Right lobe of liver (tissue), 6 donors: ENCODE results near the gene KCNMA1. TPM values are rescaled to one million over a fixed set of nuclear protein-coding genes. Genes with fewer than 3 reads are reported as not detected.

Experiments
- ATAC-seq, 4 donors: fragments of 200-7000 bp; cut with Tn5 transposase; one replicate each; pipeline ENCODE4 v1.9.1; 2020; ENCODE audit warnings: mild to moderate bottlenecking in 4 of 4, moderate library complexity in 4 of 4
- DNase-seq, 3 donors: peaks; one replicate each; pipeline ENCODE4 v3.0.0-alpha.2; 2020
- H3K27ac ChIP-seq, 3 donors: fragments of 200-600 bp; one replicate each; pipeline ENCODE4 v1.8.0; 2022
- H3K27me3 ChIP-seq, 2 donors: fragments of 200-600 bp; one replicate each; pipeline ENCODE4 v1.8.0; 2022
- H3K36me3 ChIP-seq, 4 donors: fragments of 200-600 bp; sonication (generic) in 1 of 4; one replicate each; pipeline versions ENCODE4 v1.5.1 to v1.8.0; 2017 to 2022; ENCODE audit warnings: control low read depth in 1 of 4
- H3K4me1 ChIP-seq, 4 donors: fragments of 200-600 bp; sonication (generic) in 1 of 4; one replicate each; pipeline versions ENCODE4 v1.5.1 to v1.8.0; 2017 to 2022; ENCODE audit warnings: control low read depth in 1 of 4
- H3K4me3 ChIP-seq, 3 donors: fragments of 200-600 bp; one replicate each; pipeline ENCODE4 v1.8.0; 2022
- H3K9me3 ChIP-seq, 4 donors: fragments of 200-600 bp; sonication (generic) in 1 of 4; one replicate each; pipeline versions ENCODE4 v1.5.1 to v1.8.0; 2017 to 2022; ENCODE audit warnings: control low read depth in 1 of 4
- CTCF ChIP-seq, 4 donors: fragments of 200-600 bp in 3 of 4; fragments of 450-650 bp in 1 of 4; IDR thresholded peaks; one replicate each; pipeline versions ENCODE4 v1.5.1 to v1.8.0; 2016 to 2022; ENCODE audit warnings: antibody characterized with exemption in 4 of 4, mild to moderate bottlenecking in 2 of 4
- POLR2A ChIP-seq: fragments of 450-650 bp; IDR thresholded peaks from one replicate; pipeline ENCODE4 v1.6.1; 2017; ENCODE audit warnings: antibody characterized with exemption, mild to moderate bottlenecking
- WGBS: methylation state at CpG from one replicate; pipeline ENCODE4 v1.1.6; 2018; ENCODE audit warnings: low coverage, low lambda C conversion rate; ENCODE audit not compliant: insufficient coverage; ENCODE audit errors: missing lambda C conversion rate; 5-methylcytosine and 5-hydroxymethylcytosine counted together
- intact Hi-C, 2 donors: fragments of 100-400 bp; cut with DNase I; formaldehyde crosslinking; loops; one replicate each; pipeline versions ENCODE4 v1.11.2 to v1.14.1; 2022
- total RNA-seq, 6 experiments: library from RNA; depleted of rRNA in 2 of 6; stranded (reverse); fragments of >200 nt in 2 of 6; fragmentation: NEBNext Ultra II Directional in 3 of 6; extraction: Animal tissue kit (Norgen Biotek cat#: 25700) in 3 of 6; gene quantifications; one replicate each; pipeline versions ENCODE4 v1.1.0 to v1.2.4, GENCODE V29; 2016 to 2023
- donor health status: DM: no; HTN: yes; CAD: no.
- donor health status: DM: no; HTN: no; CAD: no.
- donor health status: DM: no; HTN: no; CAD: no.
- donor health status: DM: no; HTN: yes; CAD: no.
- donor health status: DM: no; HTN: yes; CAD: no.

Gene KCNMA1
- total RNA-seq, 6 experiments from 2014 or later: 5.7 to 48.0 (median 15.1) TPM

GRCh38 chr10:77085344-77085743, 552.3 kb downstream of the KCNMA1 start:
- intact Hi-C loops: no loop called here
- Histone ChIP-seq H3K4me1 (peaks cover 0 to 14% (median 0%) of the 10 kb centered on the region in 4 donors), H3K4me3 (no peak overlapping the region), H3K27ac (no peak overlapping the region), H3K9me3 (no peaks in the 10 kb centered on the region), H3K36me3 (no peaks in the 10 kb centered on the region), H3K27me3 (no peaks in the 10 kb centered on the region)
- TF ChIP-seq CTCF (IDR thresholded peaks at IDR 0.05) (no peak), POLR2A (no peak)
- ATAC-seq (no peak), DNase-seq (no peak)
- 69% methylated on average over 4 of the region's 4 CpGs for WGBS

GRCh38 chr10:77084431-77085144, 553.0 kb downstream of the KCNMA1 start:
- TF ChIP-seq POLR2A: no peak
- TF ChIP-seq CTCF (IDR thresholded peaks at IDR 0.05): no peak
- Histone ChIP-seq H3K4me1 (peaks cover 0 to 18% (median 0%) of the 10 kb centered on the region in 4 donors), H3K36me3 (no peaks in the 10 kb centered on the region), H3K9me3 (no peaks in the 10 kb centered on the region), H3K27me3 (no peaks in the 10 kb centered on the region), H3K4me3 (no peak overlapping the region), H3K27ac (no peak overlapping the region)
- WGBS: 77% methylated on average over 4 of the region's 12 CpGs
- DNase-seq (no peak), ATAC-seq (no peak)
- intact Hi-C loops: no loop called here

GRCh38 chr10:77082601-77083252, 554.9 kb downstream of the KCNMA1 start:
- TF ChIP-seq CTCF (IDR thresholded peaks at IDR 0.05) (peak in 1 of 4 donors; percentile 8), POLR2A (no peak)
- no peak for ATAC-seq
- H3K4me1 ChIP-seq: peaks cover 0 to 26% (median 4%) of the 10 kb centered on the region in 4 donors
- WGBS: 68% methylated on average over 6 of the region's 7 CpGs
- DNase-seq: no peak
- H3K27me3 ChIP-seq: no peaks in the 10 kb centered on the region
- no peak overlapping the region for H3K27ac ChIP-seq
- H3K4me3 ChIP-seq: no peak overlapping the region
- intact Hi-C loops: no loop called here
- H3K36me3 ChIP-seq: no peaks in the 10 kb centered on the region
- no peaks in the 10 kb centered on the region for H3K9me3 ChIP-seq

- no peaks in the 10 kb centered on the region for H3K36me3 ChIP-seq
- intact Hi-C loops: no loop called here
- no peak overlapping the region for H3K4me3 ChIP-seq
- H3K27ac ChIP-seq: no peak overlapping the region
- DNase-seq: no peak
- H3K4me1 ChIP-seq: peaks cover 0 to 38% (median 6%) of the 10 kb centered on the region in 4 donors
- H3K9me3 ChIP-seq: no peaks in the 10 kb centered on the region
- no peaks in the 10 kb centered on the region for H3K27me3 ChIP-seq
- WGBS: 70% methylated on average over 7 of the region's 7 CpGs
- TF ChIP-seq CTCF (IDR thresholded peaks at IDR 0.05): no peak
- no peak for TF ChIP-seq POLR2A
- ATAC-seq: no peak
Observed at GRCh38 chr10:77081481-77081891, 556.1 kb downstream of the KCNMA1 start.
